ENCODE measurements around the gene SLC6A4. TPM values are rescaled to one million over a fixed set of nuclear protein-coding genes. Genes with fewer than 3 reads are reported as not detected.
"Not testable (repeated sequence)": the region's sequence is repeated elsewhere in the genome, so short reads cannot be mapped to it uniquely, and the experiment has no call there.

SLC6A4 gene
- total RNA-seq, 1 experiment from 2014 or later = not detected

GRCh38 chr17:30203471-30203981, 32.0 kb downstream of the SLC6A4 start:
- no peaks in the 10 kb centered on the region for H3K27me3 ChIP-seq (replicated peaks; ENCODE audit: insufficient read depth, low read depth, low read length, poor library complexity)
- H3K27ac ChIP-seq (ENCODE audit: low read depth, low read length, poor library complexity, severe bottlenecking) = no peak overlapping the region
- no peaks in the 10 kb centered on the region for H3K4me1 ChIP-seq (ENCODE audit: insufficient read depth, low read length, poor library complexity, severe bottlenecking)
- TF ChIP-seq CTCF (conservative IDR thresholded peaks at IDR 0.05; ENCODE audit: low read depth, low read length) (0 out of 2 replicates have a peak, but pooled peaks have one; percentile 13), EZH2 (IDR thresholded peaks at IDR 0.05; ENCODE audit: borderline replicate concordance, low read depth, low read length, poor library complexity, severe bottlenecking) (no peak)
- H3K36me3 ChIP-seq (ENCODE audit: insufficient read depth, low read length, poor library complexity, severe bottlenecking) = no peaks in the 10 kb centered on the region
- CTCF ChIA-PET = no interaction called here
- H3K4me3 ChIP-seq (ENCODE audit: low read depth, low read length, poor library complexity, severe bottlenecking) = no peak overlapping the region
- POLR2A ChIA-PET (ENCODE audit: low non-redundant PET) = no interaction called here
- intact Hi-C loops (cut with micrococcal nuclease; ENCODE audit: unreplicated experiment) = no loop called here
- no TSS peak for BruUV-seq (replicated peaks)
- DNase-seq (ENCODE audit: low spot score) = no peak
- H3K9me3 ChIP-seq (ENCODE audit: low read depth, low read length, poor library complexity, severe bottlenecking) = no peaks in the 10 kb centered on the region

- H3K4me3 ChIP-seq (ENCODE audit: low read depth, low read length, poor library complexity, severe bottlenecking); H3K27ac ChIP-seq (ENCODE audit: low read depth, low read length, poor library complexity, severe bottlenecking); H3K36me3 ChIP-seq (ENCODE audit: insufficient read depth, low read length, poor library complexity, severe bottlenecking); H3K27me3 ChIP-seq (replicated peaks; ENCODE audit: insufficient read depth, low read depth, low read length, poor library complexity); CTCF ChIA-PET; intact Hi-C loops (cut with micrococcal nuclease; ENCODE audit: unreplicated experiment); H3K4me1 ChIP-seq (ENCODE audit: insufficient read depth, low read length, poor library complexity, severe bottlenecking); BruUV-seq (replicated peaks); H3K9me3 ChIP-seq (ENCODE audit: low read depth, low read length, poor library complexity, severe bottlenecking); POLR2A ChIA-PET (ENCODE audit: low non-redundant PET); DNase-seq (ENCODE audit: low spot score): not testable (repeated sequence)
These were observed 34.8 kb downstream of the SLC6A4 start for GRCh38 chr17:30200656-30201055.

GRCh38 chr17:30200106-30200505, 35.4 kb downstream of the SLC6A4 start:
- H3K4me1 ChIP-seq (ENCODE audit: insufficient read depth, low read length, poor library complexity, severe bottlenecking) = no peaks in the 10 kb centered on the region
- no peak for TF ChIP-seq EZH2 (IDR thresholded peaks at IDR 0.05; ENCODE audit: borderline replicate concordance, low read depth, low read length, poor library complexity, severe bottlenecking)
- no peak for TF ChIP-seq CTCF (conservative IDR thresholded peaks at IDR 0.05; ENCODE audit: low read depth, low read length)
- intact Hi-C loops (cut with micrococcal nuclease; ENCODE audit: unreplicated experiment) = no loop called here
- ChIA-PET CTCF (no interaction called here), POLR2A (ENCODE audit: low non-redundant PET) (no interaction called here)
- H3K36me3 ChIP-seq (ENCODE audit: insufficient read depth, low read length, poor library complexity, severe bottlenecking) = no peaks in the 10 kb centered on the region
- no peak overlapping the region for H3K27ac ChIP-seq (ENCODE audit: low read depth, low read length, poor library complexity, severe bottlenecking)
- H3K9me3 ChIP-seq (ENCODE audit: low read depth, low read length, poor library complexity, severe bottlenecking) = no peaks in the 10 kb centered on the region
- DNase-seq (ENCODE audit: low spot score) = no peak
- no TSS peak for BruUV-seq (replicated peaks)
- H3K4me3 ChIP-seq (ENCODE audit: low read depth, low read length, poor library complexity, severe bottlenecking) = no peak overlapping the region
- H3K27me3 ChIP-seq (replicated peaks; ENCODE audit: insufficient read depth, low read depth, low read length, poor library complexity) = no peaks in the 10 kb centered on the region

GRCh38 chr17:30199600-30199999, 35.9 kb downstream of the SLC6A4 start:
- H3K27ac ChIP-seq (ENCODE audit: low read depth, low read length, poor library complexity, severe bottlenecking) = no peak overlapping the region
- intact Hi-C loops (cut with micrococcal nuclease; ENCODE audit: unreplicated experiment) = no loop called here
- H3K9me3 ChIP-seq (ENCODE audit: low read depth, low read length, poor library complexity, severe bottlenecking) = no peaks in the 10 kb centered on the region
- ChIA-PET CTCF (interaction anchor here (0.7 kb wide), 1 partner anchor 28 kb away, joined by 3 read pairs; no protein-coding TSS in a partner anchor), POLR2A (ENCODE audit: low non-redundant PET) (no interaction called here)
- H3K4me3 ChIP-seq (ENCODE audit: low read depth, low read length, poor library complexity, severe bottlenecking) = no peak overlapping the region
- no peak for DNase-seq (ENCODE audit: low spot score)
- no TSS peak for BruUV-seq (replicated peaks)
- H3K36me3 ChIP-seq (ENCODE audit: insufficient read depth, low read length, poor library complexity, severe bottlenecking) = no peaks in the 10 kb centered on the region
- TF ChIP-seq CTCF (conservative IDR thresholded peaks at IDR 0.05; ENCODE audit: low read depth, low read length) (no peak), EZH2 (IDR thresholded peaks at IDR 0.05; ENCODE audit: borderline replicate concordance, low read depth, low read length, poor library complexity, severe bottlenecking) (no peak)
- H3K27me3 ChIP-seq (replicated peaks; ENCODE audit: insufficient read depth, low read depth, low read length, poor library complexity) = no peaks in the 10 kb centered on the region
- no peaks in the 10 kb centered on the region for H3K4me1 ChIP-seq (ENCODE audit: insufficient read depth, low read length, poor library complexity, severe bottlenecking)
